Right kidney (tissue), 1 donor: ENCODE results near the gene DMRTC2.
"Not testable (repeated sequence)": the region's sequence is repeated elsewhere in the genome, so short reads cannot be mapped to it uniquely, and the experiment has no call there.

ENCODE experiments used
- DNase-seq: peaks from one replicate; pipeline ENCODE4 v3.0.0-alpha.2; 2016

Gene DMRTC2

DNA sequence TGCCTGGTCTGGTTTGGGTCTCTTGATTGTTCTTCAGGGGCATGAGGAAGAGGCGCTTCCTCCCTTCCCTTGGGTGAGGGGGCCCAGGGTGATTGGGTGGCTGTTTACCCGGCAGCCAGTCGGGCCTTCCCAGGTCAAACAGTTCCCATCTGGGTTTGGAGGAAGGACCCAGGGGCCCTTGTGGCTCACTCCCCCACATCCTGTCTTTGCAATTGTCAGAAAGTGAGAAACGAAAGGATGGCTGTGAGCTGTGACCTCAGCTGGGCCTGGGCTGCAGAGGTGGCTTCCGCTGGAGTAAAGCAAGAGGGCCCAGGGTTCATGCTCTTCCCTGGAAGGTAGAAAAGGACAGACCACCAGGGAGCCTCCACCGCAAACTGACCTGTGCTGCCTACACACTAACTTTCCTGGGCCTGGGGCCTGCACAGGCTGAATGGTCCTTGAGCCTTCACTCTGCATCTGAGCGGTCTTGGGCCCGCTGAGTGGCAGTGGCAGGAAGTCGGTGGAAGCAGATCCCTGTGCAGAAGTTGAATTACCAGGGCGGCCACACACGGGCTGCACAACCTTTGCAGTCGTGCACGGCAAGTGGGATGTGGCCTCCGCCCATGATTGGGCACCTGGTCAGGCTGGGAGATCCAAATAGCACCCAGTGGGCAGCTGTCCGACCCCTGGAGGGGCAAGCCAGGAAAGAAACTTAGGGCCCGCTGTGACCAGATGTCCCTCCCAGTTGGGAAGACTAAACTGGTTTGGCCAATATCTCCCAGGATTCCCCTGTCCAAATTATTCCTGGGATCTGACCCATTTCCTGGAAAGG is 26.9 kb downstream of the DMRTC2 start:
- DNase-seq: no peak

DNA sequence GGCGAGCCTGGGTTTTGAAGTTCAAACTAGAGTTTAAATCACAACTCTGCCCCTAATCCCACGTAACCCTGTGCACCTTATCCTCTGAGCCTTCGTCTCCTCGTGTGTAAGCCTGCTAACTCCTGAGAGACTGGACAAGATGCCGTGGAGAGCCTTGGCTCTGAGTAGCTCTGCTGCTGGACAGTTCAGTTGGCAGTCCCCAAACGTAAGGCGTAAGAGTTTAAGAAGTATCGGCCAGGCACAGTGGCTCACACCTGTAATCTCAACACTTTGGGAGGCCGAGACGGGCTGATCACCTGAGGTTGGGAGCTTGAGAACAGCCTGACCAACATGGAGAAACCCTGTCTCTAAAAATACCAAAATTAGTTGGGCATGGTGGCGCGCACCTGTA is 27.5 kb downstream of the DMRTC2 start:
- DNase-seq: no peak

DNA sequence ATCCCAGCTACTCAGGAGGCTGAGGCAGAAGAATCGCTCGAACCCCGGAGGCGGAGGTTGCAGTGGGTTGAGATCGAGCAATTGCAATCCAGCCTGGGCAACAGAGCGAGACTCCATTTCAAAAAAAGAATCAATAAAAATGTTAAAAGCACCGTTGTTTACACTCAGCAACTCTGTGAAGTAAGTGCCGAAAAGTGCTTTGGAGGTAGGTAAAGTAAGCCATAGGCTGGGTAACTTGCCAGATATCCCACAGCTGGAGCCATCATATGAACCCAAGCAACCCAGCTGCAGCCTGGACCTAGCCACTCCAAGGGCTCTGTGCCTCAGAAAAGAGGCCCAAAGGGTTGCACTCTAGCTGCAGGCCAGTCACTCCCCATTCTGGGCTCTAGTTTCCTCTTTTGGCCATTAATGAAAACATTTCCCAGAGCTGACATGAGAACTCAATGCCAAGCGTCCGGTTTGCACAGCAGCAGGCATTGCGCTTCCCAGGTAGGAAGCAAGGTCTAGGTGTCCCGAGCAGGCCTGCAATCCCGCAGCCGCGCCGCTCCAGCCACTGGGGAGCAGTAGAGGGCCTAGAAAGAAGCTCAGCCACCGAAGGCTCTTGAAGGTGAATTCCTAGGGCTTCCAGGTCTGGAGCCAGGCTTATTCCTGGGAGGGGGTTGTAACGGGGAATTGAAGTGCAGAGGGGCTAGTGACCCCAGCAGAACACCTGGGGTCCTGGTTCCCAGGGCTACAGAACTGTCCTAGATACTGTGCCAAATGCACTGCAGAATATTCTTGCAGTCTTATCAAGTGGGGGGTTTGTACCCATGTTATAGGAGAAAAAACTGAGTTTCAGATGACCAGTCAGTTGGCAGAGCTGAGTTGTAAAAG is 28.2 kb downstream of the DMRTC2 start:
- peak; percentile 45 for DNase-seq

DNA sequence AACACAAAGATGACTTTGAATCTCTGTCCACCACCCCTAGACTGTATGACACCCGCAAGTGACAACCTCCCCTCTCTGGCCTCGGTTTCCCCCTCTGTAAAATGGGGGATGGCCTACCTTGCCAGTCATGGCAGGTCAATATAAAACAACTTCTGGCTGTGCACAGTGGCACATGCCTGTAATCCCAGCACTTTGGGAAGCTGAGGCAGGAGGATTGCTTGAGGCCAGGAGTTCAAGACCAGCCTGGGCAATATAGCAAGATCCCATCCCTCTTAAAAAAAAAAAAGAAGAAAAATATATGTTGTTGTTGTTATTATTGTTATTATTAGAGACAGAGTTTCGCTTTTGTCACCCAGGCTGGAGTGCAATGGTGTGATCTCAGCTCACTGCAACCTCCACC is 31.1 kb downstream of the DMRTC2 start:
- not testable (repeated sequence) for DNase-seq

DNA sequence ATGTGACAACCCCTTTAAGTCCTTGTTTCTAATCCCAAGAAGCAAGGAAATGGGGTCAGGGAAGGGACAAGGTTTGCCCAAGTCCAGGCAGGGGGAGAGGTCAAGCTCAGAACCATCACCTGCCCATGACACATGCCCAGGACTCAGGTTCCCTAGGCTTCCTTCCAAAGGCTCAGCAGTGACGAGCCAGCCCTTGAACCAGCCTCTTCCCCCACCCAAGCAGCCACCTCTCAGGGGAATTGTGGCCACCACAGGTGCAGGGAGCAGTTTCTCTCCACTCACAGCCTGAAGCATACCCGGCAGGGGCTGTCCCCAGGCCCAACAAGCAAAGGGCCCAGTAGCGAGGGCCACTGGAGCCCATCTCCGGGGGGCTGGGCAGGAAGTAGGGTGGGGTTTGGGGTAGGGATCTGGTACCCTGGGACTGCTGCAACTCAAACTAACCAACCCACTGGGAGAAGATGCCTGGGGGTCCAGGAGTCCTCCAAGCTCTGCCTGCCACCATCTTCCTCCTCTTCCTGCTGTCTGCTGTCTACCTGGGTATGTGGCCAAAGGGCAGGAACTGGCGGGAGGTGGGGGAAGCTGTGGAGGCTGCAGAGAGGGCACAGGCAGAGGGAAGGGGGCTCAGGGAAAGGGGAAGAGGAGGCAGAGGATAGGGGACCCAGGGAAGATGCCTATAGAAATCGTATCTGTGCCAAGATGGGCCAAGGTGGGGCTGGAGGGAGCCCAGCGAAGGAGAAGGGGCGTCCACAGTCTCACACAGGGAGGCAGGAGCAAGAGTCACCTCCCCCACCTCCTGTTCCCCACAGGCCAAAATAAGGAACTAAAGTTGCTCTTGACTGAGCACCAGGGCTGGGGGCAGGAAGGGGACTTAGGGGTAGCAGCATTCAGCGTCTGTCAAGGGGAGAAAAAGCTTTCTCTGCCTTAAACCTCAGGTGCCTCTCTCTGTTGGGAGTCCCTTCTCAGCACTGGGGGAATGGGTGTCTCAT is 32.3 kb downstream of the DMRTC2 start, which contains the start of gene CD79A:
CD79A (plus strand) TSS at position 433 of the 986 bp plus-strand sequence; CDS start at position 459, 26 bp downstream.
- no peak for DNase-seq

DNA sequence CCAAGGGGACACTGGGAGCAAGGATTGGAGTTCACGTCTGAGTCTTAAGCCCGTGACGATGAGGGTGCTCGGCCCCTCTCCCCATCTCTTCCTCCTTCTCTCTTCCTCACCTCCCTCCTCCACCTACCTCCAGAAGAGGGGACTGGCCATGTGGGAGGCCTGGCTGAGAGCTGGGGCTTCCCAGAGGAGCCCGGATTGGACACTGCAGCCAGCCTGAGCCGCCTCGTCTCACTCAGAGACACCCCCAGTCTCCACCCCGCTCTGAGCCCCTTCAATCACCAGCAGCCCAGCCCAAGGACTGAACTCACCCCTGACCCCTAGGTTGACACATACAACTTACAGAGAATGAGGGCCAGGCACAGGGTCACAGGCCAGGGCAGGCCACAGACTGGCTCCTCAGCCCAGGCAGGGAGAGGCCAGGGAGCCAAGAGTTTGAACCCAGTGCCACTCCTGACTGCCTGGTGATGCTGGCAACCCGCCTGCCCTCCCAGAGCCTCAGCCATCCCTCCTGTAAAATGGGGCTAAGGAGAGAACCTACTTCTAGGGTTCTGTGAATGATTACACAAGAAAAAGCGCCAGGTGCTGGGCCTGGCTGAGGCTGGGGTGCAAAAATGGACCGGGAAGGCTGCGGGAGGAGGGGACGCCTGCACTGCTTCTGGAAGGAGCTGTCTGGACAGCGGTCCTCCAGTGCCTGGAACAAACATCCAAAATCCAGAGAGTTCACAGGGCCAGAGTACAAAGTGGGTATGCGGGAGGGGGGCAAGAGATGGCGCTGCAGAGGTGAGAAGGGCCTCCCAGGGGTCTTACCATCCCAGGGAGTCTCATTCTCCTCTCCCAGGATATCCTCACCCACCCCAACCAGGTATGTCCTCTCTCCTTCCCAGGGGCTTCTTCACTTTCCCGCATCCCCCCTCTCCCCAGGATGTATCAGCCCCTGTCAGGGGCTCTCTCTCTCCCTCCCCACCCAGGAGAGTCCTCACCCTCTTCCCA is 33.4 kb downstream of the DMRTC2 start:
- no peak for DNase-seq

DNA sequence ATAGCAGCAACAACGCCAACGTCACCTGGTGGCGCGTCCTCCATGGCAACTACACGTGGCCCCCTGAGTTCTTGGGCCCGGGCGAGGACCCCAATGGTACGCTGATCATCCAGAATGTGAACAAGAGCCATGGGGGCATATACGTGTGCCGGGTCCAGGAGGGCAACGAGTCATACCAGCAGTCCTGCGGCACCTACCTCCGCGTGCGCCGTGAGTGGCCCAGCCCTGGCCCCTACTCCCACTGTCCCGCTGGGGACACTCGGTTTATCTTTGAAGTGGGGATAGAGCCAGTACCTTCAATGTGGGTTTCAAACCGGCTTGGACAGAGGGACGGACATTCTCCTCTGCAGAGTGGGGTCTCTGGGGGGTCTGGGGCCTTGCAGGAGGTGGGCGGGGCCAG is 34.2 kb downstream of the DMRTC2 start:
- DNase-seq: no peak

DNA sequence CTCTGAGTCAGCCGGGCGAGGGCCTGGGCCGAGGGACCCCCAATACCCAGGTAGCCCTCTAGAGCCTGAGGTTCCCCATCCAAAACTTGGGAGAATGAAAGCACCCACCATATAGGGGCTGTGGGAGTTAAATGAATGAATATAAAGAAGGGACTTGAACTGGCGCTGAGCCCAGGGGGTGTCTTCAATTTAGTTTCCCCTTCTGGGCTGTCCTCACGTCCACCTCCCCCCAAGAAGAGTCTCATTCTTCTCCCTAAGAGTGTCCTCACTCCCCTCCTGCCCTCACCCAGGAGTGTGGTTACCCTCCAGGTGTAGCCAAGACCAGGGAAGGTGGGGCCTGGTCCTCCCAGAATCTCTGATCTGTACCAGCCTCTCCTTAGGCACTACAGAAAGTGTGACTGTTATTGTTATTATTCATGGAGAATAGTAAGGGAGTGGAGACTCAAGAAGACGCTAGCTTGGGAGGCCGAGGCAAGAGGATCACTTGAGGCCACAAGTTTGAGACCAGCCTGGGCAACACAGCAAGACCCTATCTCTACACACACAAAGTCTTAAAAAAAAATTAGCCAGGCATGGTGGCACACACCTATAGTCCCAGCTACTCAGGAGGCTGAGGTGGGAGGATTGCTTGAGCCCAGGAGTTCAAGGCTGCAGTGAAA is 35.0 kb downstream of the DMRTC2 start:
- DNase-seq: no peak

DNA sequence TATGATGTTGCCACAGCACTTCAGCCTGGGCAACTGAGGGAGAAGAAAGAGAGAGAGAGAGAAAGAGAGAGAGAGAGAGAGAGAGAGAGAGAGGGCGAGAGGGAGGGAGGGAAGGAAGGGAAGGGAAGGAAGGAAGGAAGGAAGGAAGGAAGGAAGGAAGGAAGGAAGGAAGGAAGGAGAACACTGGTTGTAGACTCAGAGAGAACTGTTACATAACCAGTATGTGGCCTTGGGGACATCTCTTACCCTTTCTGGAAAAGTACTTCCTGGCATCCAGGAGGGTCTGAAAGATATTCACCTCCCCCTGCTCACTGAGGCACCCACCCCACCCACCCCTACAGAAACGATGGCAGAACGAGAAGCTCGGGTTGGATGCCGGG is 35.5 kb downstream of the DMRTC2 start:
- DNase-seq: no peak

DNA sequence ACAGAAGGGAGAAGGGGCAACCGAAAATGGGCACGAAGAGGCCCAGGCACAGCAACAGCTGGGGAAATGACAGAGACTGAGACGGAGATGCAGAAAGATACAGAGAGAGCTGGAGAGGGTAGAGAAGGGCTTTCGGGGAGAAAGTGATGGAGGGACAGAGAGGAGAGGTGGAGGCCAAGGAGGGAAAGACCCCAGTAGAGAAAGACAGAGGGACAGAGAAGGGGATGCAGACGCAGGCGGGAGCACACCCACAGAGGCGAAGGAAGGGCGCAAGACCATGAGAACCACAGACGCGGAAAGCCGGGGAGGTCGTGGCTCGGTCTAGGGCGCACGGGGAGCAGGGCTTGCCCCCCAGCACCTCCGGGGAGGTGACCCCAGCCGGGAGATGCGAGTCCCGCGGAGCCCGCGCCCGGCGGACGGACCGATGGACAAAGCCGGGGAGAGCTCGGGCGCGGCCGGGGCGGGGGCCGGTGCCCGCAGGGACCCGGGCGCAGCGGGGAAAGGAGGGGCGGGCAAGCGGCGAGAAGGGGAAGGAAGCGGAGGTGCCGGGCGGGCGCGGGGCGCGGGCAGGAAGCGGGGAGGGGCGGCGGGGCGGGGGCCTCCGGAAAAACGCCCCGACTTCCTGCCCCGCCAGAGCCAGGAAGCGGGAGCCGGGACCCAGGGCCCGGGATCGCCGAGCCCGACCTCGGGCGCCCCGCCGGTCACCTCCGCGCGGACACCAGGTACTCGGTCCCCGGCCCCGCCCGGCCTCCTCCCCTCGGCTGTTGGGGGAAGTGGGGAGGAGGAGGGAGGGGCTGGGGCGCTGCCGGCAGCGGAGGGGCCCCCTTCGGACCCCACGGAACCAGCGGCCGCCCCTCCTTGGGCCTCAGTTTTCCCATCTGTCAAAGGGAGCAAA is 38.0 kb downstream of the DMRTC2 start, which contains the start of gene ARHGEF1:
ARHGEF1 (plus strand) TSS at position 617 of the 895 bp plus-strand sequence. CDS start 4,899 bp downstream, outside the sequence.
- DNase-seq: peak; percentile 61

DNA sequence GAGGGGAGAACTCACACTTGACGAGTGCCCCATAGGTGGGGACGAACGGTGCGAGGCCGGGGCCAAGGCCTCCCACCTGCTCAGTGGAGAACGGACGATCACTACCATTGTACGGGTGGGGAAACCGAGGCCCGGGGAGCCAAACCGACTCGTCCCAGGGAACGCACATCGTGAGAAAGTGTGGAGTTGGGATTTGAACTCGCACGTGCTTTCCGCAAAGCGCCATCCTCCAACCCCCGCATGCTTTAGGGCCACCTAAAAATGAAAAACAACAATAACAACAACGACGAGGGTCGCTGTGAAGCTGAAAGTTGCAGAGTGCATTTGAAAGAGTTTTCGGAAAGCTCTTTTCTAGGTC is 38.6 kb downstream of the DMRTC2 start:
- no peak for DNase-seq

DNA sequence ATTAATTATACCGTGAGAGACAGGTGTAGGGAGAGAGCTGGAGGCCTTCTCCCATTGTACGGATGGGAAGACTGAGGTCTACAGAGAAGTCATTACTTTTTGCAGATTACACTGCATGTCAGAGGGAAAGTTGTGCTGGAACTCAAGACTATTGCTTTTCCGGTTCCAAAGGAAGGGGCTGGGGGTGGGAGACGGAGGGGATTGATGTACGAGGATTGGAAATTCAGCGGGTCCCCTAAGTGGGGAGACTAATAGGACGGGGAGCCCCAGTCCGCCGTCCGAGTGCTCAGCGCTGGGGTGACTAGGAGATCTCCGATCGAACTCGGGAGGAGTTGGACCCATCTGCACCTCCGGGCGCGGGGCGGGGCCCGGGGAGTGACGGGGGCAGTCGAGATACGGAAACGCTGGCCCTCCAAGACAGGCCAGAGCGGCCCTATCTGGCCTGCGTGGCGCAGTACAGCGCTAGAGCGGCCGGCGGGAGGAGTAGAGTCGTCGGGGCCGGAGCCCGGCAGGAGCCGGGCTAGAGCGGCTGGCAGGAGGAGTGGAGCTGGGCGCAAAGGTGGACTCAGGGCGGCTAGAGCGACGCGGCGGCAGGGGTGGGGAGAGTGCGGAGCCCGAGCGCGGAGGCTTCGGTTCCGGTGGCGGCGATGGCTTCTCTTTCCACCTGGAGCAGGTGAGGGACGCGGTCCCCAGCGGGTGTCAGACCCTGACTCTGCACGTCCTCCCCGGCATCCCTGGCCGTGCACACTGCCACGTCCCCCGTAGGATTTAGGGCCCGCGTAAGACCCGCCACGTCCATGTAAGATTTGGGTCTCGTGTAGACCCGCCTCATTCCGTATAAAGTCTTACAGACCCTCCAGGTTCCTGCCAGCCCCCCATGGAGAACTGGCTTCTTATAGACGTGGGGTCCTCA is 39.2 kb downstream of the DMRTC2 start:
- peak; percentile 85 for DNase-seq

DNA sequence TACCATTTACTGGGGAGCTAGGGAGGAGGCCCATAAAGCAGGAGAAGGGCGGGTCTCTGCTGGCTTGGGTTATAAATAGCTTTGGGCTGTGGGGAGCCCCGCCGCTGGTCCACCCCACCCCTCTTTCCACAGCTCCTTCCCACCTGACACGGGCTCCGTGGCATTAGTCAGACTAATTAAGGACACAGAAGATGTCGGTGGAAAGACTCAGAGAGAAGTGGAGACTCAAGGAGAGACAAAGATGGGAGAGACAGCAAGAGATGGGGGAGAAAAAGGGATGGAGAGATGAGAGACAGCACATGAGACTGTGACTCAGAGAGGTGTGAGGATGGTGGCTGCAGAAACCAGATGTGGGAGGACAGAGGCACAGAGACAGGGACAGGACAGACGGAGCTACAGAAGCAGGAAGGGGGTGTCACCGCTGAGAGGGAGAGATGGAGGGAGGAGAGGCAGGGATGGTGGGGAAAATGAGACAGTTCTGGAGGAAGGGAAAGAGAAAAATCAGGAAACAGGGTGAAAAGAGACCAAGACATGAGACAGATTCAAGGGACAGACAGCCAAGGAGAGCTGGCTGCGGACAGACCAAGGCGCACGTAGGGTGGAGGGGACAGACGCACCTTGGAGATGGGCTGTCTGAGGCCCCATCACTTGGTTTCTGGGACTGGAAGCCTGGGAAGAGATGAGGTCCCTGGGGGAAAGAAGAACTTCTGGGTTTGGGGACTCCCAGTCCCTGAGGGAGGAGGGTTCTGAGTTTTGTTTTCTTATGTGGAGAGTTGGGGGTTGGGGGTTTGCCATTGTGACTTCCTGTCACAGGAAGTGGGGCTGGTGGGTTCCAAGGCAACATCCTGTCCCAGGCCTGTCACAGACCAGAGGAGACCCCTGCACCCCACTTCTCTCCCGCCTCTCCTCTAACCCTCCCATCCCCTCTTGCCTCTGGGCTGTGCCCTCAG is 42.2 kb downstream of the DMRTC2 start:
- DNase-seq: no peak

DNA sequence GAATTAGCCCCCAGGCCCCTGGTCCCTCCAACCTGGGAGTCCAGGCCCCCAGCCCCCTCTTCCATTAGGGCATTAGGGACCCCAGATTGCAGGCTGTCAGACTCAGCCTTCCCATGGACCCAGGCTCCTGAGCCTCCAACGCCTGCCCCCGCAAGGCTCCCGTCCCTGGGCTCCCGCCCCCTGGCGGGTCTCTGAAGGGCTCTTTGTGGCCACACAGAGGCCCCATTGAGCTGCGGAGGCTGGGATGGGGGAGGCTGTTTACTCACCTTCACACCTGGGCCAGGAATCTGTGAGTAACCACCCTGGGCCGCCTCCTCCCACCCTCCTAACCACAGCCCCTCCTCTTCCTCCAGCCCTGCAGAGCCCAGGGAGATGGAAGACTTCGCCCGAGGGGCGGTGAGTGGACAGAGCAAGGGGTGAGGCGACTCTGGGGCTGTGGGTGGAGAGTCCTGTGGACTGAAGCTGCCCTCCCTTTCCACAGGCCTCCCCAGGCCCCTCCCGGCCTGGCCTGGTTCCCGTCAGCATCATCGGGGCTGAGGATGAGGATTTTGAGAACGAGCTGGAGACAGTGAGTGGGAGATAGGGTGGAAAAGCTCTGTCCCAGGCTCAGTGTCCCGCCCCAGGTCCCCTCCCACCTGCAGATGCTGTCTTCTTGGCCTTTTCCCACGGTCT is 43.0 kb downstream of the DMRTC2 start:
- DNase-seq: no peak

DNA sequence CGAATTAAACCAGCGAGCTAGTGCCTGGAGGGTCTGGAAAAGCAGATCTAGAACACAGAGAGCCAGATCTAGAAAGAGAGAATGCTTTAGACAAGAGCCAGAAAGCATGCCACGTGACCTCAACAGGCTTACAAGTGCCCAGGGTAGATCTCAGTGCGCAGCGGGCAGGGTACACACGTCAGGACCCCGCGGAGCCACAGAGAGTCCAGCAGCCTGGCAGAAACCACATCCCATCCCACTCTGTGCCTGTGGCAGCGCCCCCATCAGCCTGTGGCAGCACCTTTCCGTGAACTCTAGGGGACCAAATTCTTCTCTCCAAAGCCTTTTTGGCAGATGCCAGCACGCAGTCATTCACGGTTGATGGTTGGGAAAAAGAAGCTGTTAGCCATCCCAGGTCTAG is 44.1 kb downstream of the DMRTC2 start:
- no peak for DNase-seq

DNA sequence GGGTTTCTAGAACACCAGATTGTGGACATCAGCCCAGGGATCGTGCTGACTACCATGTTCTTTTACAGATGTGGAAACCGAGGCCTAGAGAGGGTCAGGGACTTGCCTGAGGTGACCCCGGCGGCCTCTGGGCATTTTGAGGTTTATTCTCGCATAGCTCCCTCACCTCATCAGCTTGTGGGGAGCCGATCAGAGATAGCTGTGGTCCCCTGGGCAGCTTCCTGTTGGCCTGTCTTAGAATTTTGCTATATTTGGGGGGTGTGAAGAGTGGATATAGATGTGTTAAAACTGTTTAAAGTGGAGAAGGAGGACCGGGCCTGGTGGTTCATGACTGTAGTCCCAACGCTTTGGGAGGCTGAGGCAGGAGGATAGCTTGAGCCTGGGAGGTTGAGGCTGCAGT is 45.1 kb downstream of the DMRTC2 start:
- no peak for DNase-seq
